A549 (cell line): ENCODE data around the gene CARD9. TPM values are rescaled to one million over a fixed set of nuclear protein-coding genes. Genes with fewer than 3 reads are reported as not detected.

Experiments used
- ATAC-seq, 2 experiments: fragments of 200-7000 bp in 1 of 2; fragments of >200 bp in 1 of 2; cut with Nextera tagmentation in 1 of 2; cut with Tn5 transposase in 1 of 2; 3 replicates each; pipeline versions ENCODE4 v1.8.0 to v1.9.1; 2018 to 2020; ENCODE audit warnings: mild to moderate bottlenecking in 1 of 2, moderate library complexity in 1 of 2
- CTCF ChIA-PET: fragments of 300-600 bp; sonication (Branson Sonifier 250); formaldehyde crosslinking; extraction: SDS; loops from one replicate; lab custom pipeline; 2021; ENCODE audit warnings: antibody characterized with exemption, inconsistent platforms; lab: Yijun Ruan, JAX
- POLR2A ChIA-PET: fragments of 350-600 bp; formaldehyde crosslinking; extraction: SDS; loops from one replicate; lab custom pipeline; 2021; ENCODE audit warnings: antibody characterized with exemption, inconsistent platforms; lab: Yijun Ruan, JAX
- DNase-seq, 2 experiments: peaks; one replicate each; pipeline versions ENCODE4 v3.0.0 to v3.0.0-alpha.2; 2011 to 2016; ENCODE audit warnings: low read depth in 1 of 2, low spot score in 1 of 2
- FAIRE-seq: peaks from 2 replicates; lab custom pipeline; 2011; peaks lifted over from hg19 to GRCh38; lab: Jason Lieb, UNC
- H3K27ac ChIP-seq, 2 experiments: fragments of >200 bp; sonication (Bioruptor Twin); formaldehyde crosslinking; 3 replicates each; pipeline ENCODE4 v1.5.1; 2016 to 2017
- H3K4me1 ChIP-seq: fragments of >200 bp; sonication (Bioruptor Twin); formaldehyde crosslinking; 3 replicates; pipeline ENCODE4 v1.6.1; 2016
- H3K4me2 ChIP-seq: fragments of >200 bp; sonication (Bioruptor Twin); formaldehyde crosslinking; 3 replicates; pipeline ENCODE4 v1.6.1; 2016
- H3K4me3 ChIP-seq: fragments of >200 bp; sonication (Bioruptor Twin); formaldehyde crosslinking; 3 replicates; pipeline ENCODE4 v1.5.1; 2016
- H3K9me3 ChIP-seq: fragments of >200 bp; sonication (Bioruptor Twin); formaldehyde crosslinking; 3 replicates; pipeline ENCODE4 v1.6.1; 2016
- BHLHE40 ChIP-seq: IDR thresholded peaks from 2 replicates; pipeline ENCODE4 v1.6.1; 2012; ENCODE audit warnings: low read depth, low read length, inconsistent platforms
- CHD2 ChIP-seq: fragments of 150-350 bp; IDR thresholded peaks from 2 replicates; pipeline ENCODE4 v1.6.1; 2014; ENCODE audit warnings: low read length; ENCODE audit not compliant: partially characterized antibody
- EHMT2 ChIP-seq: fragments of 200-600 bp; sonication (generic); IDR thresholded peaks from 2 replicates; pipeline ENCODE4 v1.6.1; 2016; ENCODE audit warnings: antibody characterized with exemption, low read depth, mild to moderate bottlenecking, moderate library complexity
- EP300 ChIP-seq, 2 experiments: fragments of >200 bp; sonication (Bioruptor Twin); formaldehyde crosslinking; IDR thresholded peaks; 2 replicates in 1 of 2; 3 replicates in 1 of 2; pipeline ENCODE4 v1.6.1; 2016 to 2017
- HDAC2 ChIP-seq: fragments of 200-600 bp; sonication (generic); IDR thresholded peaks from 2 replicates; pipeline ENCODE4 v1.6.1; 2016
- HEYL ChIP-seq: fragments of 250-450 bp; sonication (Bioruptor Pico); IDR thresholded peaks from 2 replicates; pipeline ENCODE4 v1.8.0; 2021; ENCODE audit warnings: mild to moderate bottlenecking, moderate library complexity
- HOXB13 ChIP-seq: fragments of 250-450 bp; sonication (Bioruptor Pico); IDR thresholded peaks from 2 replicates; pipeline ENCODE4 v1.5.0; 2020; ENCODE audit warnings: low read depth, mild to moderate bottlenecking, moderate library complexity
- HOXB5 ChIP-seq: fragments of 250-450 bp; sonication (Bioruptor Pico); IDR thresholded peaks from 2 replicates; pipeline ENCODE4 v1.5.0; 2020; ENCODE audit warnings: mild to moderate bottlenecking, moderate library complexity
- KDM5A ChIP-seq: fragments of 200-600 bp; sonication (generic); IDR thresholded peaks from 2 replicates; pipeline ENCODE4 v1.6.1; 2016; ENCODE audit warnings: antibody characterized with exemption, mild to moderate bottlenecking
- MAZ ChIP-seq: fragments of 150-350 bp; IDR thresholded peaks from 2 replicates; pipeline ENCODE4 v1.6.1; 2014; ENCODE audit warnings: antibody characterized with exemption, low read depth, low read length, borderline replicate concordance
- PHF8 ChIP-seq: fragments of 200-600 bp; sonication (generic); IDR thresholded peaks from 2 replicates; pipeline ENCODE4 v1.6.1; 2016; ENCODE audit warnings: low read depth, mild to moderate bottlenecking, antibody characterized with exemption, moderate library complexity, borderline replicate concordance
- POLR2AphosphoS2 ChIP-seq: conservative IDR thresholded peaks from 2 replicates; pipeline ENCODE4 v1.6.1; 2012; ENCODE audit warnings: low read length, improper control_type of control experiment, inconsistent platforms
- RAD21 ChIP-seq, 2 experiments: fragments of >200 bp in 1 of 2; sonication (Bioruptor Twin) in 1 of 2; formaldehyde crosslinking in 1 of 2; IDR thresholded peaks in 1 of 2; conservative IDR thresholded peaks in 1 of 2; 2 replicates in 1 of 2; 3 replicates in 1 of 2; pipeline ENCODE4 v1.6.1; 2012 to 2018; ENCODE audit warnings: inconsistent platforms in 1 of 2
- RFX5 ChIP-seq: fragments of 450-650 bp; IDR thresholded peaks from 2 replicates; pipeline ENCODE4 v1.7.1; 2014; ENCODE audit warnings: antibody characterized with exemption, mild to moderate bottlenecking, moderate library complexity
- SMC3 ChIP-seq: fragments of >200 bp; sonication (Bioruptor Twin); formaldehyde crosslinking; IDR thresholded peaks from 3 replicates; pipeline ENCODE4 v1.6.1; 2018; ENCODE audit warnings: inconsistent platforms
- TFCP2L1 ChIP-seq: fragments of 250-450 bp; sonication (Bioruptor Pico); IDR thresholded peaks from 2 replicates; pipeline ENCODE4 v1.5.0; 2021; ENCODE audit warnings: mild to moderate bottlenecking
- ZFP36 ChIP-seq: fragments of 450-650 bp; IDR thresholded peaks from 2 replicates; pipeline ENCODE4 v1.6.1; 2014; ENCODE audit warnings: borderline replicate concordance; ENCODE audit not compliant: partially characterized antibody
- WGBS: methylation state at CpG from one replicate; pipeline ENCODE4 v1.1.6; 2017; ENCODE audit errors: missing lambda C conversion rate; 5-methylcytosine and 5-hydroxymethylcytosine counted together
- polyA plus RNA-seq, 4 experiments: library from polyadenylated mRNA; depleted of rRNA in 3 of 4; stranded (reverse); fragments of >200 nt; fragmentation: RNase III in 1 of 4; extraction: RNeasy Plus Mini Kit Qiagen cat#74134 plus additional on column Dnase treatment in 1 of 4; gene quantifications; 2 replicates in 3 of 4; 3 replicates in 1 of 4; pipeline ENCODE4 v1.2.3, GENCODE V29; 2011 to 2017
- TF ChIP-seq, protein P1 (sequence below): fragments of >200 bp; sonication (Bioruptor Twin); formaldehyde crosslinking; IDR thresholded peaks from 3 replicates; pipeline ENCODE4 v1.5.1; 2016
- TF ChIP-seq, protein P2 (sequence below): fragments of >200 bp; sonication (Bioruptor Twin); formaldehyde crosslinking; IDR thresholded peaks from 2 replicates; pipeline ENCODE4 v1.6.1; 2016
- TF ChIP-seq, protein P3 (sequence below): fragments of 150-350 bp; IDR thresholded peaks from 2 replicates; pipeline ENCODE4 v1.6.1; 2014; ENCODE audit warnings: low read depth, mild to moderate bottlenecking, low read length
- TF ChIP-seq, protein P4 (sequence below): IDR thresholded peaks from 2 replicates; pipeline ENCODE4 v1.6.1; 2012

CARD9 gene
- polyA plus RNA-seq, 2 of the 4 experiments (the other 2 are of a cell fraction): 0.21 to 0.94 TPM

DNA sequence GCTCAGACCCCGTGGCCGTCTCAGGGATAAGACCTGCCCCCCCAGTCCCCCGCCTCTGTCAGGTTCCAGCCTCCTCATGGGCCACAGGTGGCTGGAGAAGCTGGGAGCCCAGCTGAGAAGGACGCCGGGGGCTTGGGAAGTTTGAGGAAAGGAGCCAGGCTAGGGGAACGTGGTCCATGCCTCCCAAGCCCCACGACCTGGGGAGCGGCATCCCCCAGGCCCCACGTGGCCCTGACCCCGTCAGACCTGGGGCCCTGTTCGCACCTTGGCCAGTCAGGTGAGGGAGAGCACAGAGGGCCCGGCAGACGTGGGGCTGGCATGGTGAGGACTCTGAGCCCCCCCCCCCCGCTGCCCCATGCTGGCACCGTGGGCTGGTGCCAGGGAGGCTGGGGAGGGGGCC, 42.4 kb downstream of the CARD9 start (continued):
- TF ChIP-seq HEYL (CRISPR knock-in tag): no peak

DNA sequence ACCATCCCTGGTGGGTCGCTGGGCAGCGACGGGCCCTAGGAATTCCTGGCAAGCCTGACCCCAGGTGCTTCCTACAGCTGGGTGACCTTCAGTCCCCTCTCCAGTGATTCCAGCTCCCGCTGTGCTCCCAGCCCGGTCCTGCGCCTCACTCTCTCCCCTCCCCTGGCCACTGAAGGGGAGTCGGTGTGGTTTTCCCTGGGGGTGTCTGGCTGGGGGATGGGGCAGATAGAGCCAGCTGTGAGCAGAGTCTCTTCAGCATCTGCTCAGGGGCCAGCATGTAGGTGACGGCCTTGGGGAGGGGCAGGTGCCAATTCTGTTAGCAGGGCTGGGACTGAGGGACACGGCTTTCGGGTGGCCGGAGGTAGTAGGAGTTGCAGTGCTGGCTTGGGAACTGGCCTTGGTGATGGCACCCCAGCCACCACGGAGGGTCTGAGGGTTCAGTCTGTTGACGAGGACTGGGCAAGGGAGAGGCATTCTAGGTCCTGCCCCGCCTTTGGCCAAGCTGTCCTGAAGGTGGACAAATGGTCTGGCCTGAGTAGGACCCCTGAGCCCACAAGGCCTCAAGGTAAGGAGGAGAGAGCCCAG, 43.0 kb downstream of the CARD9 start:
- WGBS: 81% methylated on average over 10 of the region's 14 CpGs
- ATAC-seq (no peak), FAIRE-seq (no peak), DNase-seq (no peak)
- Histone ChIP-seq H3K27ac (no peak overlapping the region), H3K4me1 (peaks cover 18% of the 10 kb centered on the region), H3K4me2 (no peak overlapping the region), H3K9me3 (no peaks in the 10 kb centered on the region), H3K4me3 (no peak overlapping the region)
- POLR2A ChIA-PET: interaction anchor here (1.0 kb wide), 1 partner anchor 32 kb away, joined by 3 read pairs; no protein-coding TSS in a partner anchor
- CTCF ChIA-PET: interaction anchor here (1.7 to 2.5 kb wide), 3 partner anchors 10 to 15 kb away, joined by 5 to 18 read pairs (median 6); no protein-coding TSS in a partner anchor
- TF ChIP-seq, protein P1, sequence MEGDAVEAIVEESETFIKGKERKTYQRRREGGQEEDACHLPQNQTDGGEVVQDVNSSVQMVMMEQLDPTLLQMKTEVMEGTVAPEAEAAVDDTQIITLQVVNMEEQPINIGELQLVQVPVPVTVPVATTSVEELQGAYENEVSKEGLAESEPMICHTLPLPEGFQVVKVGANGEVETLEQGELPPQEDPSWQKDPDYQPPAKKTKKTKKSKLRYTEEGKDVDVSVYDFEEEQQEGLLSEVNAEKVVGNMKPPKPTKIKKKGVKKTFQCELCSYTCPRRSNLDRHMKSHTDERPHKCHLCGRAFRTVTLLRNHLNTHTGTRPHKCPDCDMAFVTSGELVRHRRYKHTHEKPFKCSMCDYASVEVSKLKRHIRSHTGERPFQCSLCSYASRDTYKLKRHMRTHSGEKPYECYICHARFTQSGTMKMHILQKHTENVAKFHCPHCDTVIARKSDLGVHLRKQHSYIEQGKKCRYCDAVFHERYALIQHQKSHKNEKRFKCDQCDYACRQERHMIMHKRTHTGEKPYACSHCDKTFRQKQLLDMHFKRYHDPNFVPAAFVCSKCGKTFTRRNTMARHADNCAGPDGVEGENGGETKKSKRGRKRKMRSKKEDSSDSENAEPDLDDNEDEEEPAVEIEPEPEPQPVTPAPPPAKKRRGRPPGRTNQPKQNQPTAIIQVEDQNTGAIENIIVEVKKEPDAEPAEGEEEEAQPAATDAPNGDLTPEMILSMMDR: no peak

DNA sequence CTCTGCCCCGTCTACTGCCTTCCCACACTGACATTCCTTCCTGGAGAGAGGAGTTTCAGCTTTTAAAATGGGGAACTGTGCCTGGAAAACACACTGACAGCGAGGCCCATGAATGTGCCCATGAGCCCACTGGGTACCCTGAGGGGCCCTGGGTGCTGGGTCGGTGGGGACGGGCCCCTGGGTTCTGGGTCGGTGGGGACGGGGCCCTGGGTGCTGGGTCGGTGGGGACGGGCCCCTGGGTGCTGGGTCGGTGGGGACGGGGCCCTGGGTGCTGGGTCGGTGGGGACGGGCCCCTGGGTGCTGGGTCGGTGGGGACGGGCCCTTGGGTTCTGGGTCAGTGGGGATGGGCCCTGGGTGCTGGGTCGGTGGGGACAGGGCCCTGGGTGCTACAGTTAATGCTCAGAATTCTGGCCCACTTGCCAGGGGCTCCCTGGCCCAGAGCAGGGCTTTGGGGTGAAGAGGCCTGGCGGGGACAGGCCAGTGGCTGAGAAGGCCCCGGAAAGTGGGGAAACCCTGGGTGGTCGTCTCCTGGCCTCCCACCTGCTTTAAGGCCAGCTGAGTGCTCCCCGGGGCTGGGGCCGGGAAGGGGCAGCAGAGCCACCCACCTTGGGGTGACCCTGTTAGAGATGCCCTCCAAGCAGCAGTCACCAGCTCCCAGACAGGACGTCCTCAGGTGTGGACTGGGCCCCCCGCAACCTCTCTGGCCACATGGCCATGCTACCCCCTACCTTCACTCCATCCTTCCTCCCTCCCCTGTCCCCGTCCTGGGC, 43.6 kb downstream of the CARD9 start:
- DNase-seq (no peak), FAIRE-seq (no peak), ATAC-seq (no peak)
- Histone ChIP-seq H3K9me3 (no peaks in the 10 kb centered on the region), H3K27ac (no peak overlapping the region), H3K4me2 (no peak overlapping the region), H3K4me1 (peaks cover 18% of the 10 kb centered on the region), H3K4me3 (no peak overlapping the region)
- ChIA-PET CTCF (interaction anchor here (1.8 to 2.5 kb wide), 4 partner anchors 8 to 16 kb away, joined by 6 to 18 read pairs (median 10); no protein-coding TSS in a partner anchor), POLR2A (no interaction called here)
- TF ChIP-seq, protein P2, sequence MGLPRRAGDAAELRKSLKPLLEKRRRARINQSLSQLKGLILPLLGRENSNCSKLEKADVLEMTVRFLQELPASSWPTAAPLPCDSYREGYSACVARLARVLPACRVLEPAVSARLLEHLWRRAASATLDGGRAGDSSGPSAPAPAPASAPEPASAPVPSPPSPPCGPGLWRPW: no peak
- TF ChIP-seq MAZ (no peak), ZFP36 (no peak), HOXB5 (no peak), RFX5 (no peak), TFCP2L1 (CRISPR knock-in tag) (no peak), HDAC2 (no peak), KDM5A (no peak), HOXB13 (CRISPR knock-in tag) (no peak), EHMT2 (no peak), CHD2 (no peak), EP300 (IDR thresholded peaks at IDR 0.05) (no peak), POLR2AphosphoS2 (no peak), RAD21 (conservative IDR thresholded peaks at IDR 0.05 in 1 of 2, IDR thresholded peaks at IDR 0.05 in 1 of 2) (no peak), BHLHE40 (no peak), PHF8 (no peak), SMC3 (no peak)
- TF ChIP-seq, protein P3, sequence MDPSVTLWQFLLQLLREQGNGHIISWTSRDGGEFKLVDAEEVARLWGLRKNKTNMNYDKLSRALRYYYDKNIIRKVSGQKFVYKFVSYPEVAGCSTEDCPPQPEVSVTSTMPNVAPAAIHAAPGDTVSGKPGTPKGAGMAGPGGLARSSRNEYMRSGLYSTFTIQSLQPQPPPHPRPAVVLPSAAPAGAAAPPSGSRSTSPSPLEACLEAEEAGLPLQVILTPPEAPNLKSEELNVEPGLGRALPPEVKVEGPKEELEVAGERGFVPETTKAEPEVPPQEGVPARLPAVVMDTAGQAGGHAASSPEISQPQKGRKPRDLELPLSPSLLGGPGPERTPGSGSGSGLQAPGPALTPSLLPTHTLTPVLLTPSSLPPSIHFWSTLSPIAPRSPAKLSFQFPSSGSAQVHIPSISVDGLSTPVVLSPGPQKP: no peak
- TF ChIP-seq, protein P4, sequence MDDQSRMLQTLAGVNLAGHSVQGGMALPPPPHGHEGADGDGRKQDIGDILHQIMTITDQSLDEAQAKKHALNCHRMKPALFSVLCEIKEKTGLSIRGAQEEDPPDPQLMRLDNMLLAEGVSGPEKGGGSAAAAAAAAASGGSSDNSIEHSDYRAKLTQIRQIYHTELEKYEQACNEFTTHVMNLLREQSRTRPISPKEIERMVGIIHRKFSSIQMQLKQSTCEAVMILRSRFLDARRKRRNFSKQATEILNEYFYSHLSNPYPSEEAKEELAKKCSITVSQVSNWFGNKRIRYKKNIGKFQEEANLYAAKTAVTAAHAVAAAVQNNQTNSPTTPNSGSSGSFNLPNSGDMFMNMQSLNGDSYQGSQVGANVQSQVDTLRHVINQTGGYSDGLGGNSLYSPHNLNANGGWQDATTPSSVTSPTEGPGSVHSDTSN: no peak
- WGBS: 89% methylated on average over 10 of the region's 23 CpGs
